Astrocyte of the spinal cord (primary cell): ENCODE measurements around the gene ROCK1.

Experiments
- DNase-seq: peaks from one replicate; pipeline ENCODE4 v3.0.0; 2011; ENCODE audit warnings: low read depth, low spot score
- H3K4me3 ChIP-seq: 2 replicates; pipeline ENCODE4 v1.5.1; 2011; ENCODE audit warnings: low read depth, mild to moderate bottlenecking, low read length, moderate library complexity
- in situ Hi-C: cut with HindIII; loops from 2 replicates; pipeline ENCODE4 v1.10.0; 2017; ENCODE audit warnings: low sequenced_read_pairs
- TF ChIP-seq, protein P1 (sequence below): IDR thresholded peaks from 2 replicates; pipeline ENCODE4 v1.5.1; 2012; ENCODE audit warnings: low read depth, mild to moderate bottlenecking, low read length, inconsistent platforms

Gene ROCK1

DNA sequence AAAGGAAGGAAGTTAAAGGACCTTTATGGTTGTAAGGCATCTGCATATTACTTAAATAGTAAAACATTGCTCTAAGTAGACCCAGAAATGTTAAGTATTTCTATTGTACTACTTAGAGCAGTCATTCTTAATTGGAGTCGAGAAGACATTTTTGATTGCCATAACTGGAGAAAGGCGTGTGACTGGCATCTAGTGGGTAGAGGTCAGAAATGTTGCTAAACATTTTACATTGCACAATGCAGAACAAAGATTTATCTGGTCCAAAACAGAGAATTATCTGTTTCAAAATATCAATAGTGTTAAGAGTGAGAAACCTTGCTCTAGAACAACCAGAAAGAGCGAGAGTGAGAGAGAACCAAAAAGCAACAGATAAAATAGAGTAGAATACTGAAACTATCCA is 23.3 kb upstream of the ROCK1 start:
- no peak for DNase-seq
- in situ Hi-C loops, result no loop called here
- no peak overlapping the region for H3K4me3 ChIP-seq
- TF ChIP-seq, protein P1, sequence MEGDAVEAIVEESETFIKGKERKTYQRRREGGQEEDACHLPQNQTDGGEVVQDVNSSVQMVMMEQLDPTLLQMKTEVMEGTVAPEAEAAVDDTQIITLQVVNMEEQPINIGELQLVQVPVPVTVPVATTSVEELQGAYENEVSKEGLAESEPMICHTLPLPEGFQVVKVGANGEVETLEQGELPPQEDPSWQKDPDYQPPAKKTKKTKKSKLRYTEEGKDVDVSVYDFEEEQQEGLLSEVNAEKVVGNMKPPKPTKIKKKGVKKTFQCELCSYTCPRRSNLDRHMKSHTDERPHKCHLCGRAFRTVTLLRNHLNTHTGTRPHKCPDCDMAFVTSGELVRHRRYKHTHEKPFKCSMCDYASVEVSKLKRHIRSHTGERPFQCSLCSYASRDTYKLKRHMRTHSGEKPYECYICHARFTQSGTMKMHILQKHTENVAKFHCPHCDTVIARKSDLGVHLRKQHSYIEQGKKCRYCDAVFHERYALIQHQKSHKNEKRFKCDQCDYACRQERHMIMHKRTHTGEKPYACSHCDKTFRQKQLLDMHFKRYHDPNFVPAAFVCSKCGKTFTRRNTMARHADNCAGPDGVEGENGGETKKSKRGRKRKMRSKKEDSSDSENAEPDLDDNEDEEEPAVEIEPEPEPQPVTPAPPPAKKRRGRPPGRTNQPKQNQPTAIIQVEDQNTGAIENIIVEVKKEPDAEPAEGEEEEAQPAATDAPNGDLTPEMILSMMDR, result peak; percentile 24

DNA sequence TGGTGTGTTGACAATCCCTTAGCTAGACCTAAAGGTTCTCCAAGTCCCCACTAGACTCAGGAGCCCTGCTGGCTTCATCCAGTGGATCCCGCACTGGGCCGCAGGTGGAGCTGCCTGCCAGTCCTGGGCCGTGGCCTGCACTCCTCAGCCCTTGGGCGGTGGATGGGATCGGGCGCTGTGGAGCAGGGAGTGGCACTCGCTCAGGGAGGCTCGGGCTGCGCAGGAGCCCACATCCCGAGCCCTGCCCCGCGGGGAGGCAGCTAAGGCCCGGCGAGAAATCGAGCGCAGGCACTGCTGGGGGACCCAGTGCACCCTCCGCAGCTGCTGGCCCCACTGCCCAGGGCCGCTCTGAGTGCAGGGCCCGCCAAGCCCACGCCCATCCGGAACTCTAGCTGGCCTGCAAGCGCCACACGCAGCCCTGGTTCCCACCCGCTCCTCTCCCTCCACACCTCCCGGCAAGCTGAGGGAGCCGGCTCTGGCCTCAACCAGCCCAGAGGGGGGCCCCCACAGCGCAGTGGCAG is 20.8 kb upstream of the ROCK1 start:
- TF ChIP-seq, protein P1, result no peak
- H3K4me3 ChIP-seq, result no peak overlapping the region
- no peak for DNase-seq
- in situ Hi-C loops, result no loop called here

DNA sequence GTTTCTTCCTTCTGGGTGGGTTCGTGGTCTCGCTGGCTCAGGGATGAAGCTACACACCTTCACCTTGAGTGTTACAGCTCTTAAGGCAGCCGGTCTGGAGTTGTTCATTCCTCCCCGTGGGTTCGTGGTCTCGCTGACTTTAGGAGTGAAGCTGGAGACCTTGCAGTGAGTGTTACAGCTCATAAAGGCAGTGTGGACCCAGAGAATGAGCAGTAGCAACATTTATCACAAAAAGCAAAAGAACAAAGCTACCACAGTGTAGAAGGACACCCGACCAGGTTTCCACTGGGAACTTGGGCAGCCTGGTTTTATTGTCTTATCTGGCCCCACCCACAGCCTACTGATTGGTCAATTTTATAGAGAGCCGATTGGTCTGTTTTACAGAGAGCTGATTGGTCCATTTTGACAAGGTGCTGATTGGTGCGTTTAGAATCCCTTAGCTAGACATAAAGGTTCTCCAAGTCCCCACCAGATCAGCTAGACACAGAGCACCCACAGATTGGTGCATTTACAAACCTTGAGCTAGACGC is 20.1 kb upstream of the ROCK1 start:
- TF ChIP-seq, protein P1, result no peak
- no peak for DNase-seq
- H3K4me3 ChIP-seq, result no peak overlapping the region
- in situ Hi-C loops, result no loop called here

DNA sequence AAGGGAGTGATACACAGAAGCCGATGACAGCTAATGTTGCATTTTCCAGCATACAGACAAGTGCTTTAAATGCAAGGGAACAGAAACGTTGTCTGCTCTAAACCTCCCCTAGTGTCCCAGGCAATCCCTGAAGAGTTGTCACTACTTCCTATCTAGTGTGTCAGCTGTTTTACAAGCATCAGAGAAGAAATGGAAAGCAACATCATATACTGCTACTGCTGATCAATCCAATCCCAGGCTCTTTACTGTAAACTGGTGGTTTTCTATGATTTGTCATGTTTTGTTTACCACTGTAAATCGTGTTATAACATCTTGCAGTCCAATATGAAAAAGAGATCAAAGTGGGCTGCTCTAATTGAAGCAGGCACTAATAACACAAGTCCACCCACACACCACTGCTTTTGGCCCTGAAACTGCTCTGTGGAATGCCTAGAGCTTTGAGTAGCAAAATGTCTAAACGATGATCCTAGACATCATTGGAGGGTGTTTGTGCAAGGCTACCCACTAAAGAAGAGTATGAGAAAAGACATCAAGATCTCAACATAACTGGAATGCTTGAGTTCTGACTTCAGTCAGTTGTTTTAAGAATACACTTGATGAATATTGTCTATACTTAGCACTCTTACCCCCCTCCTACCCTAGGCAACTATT is 18.1 kb upstream of the ROCK1 start:
- no peak for DNase-seq
- in situ Hi-C loops, result no loop called here

DNA sequence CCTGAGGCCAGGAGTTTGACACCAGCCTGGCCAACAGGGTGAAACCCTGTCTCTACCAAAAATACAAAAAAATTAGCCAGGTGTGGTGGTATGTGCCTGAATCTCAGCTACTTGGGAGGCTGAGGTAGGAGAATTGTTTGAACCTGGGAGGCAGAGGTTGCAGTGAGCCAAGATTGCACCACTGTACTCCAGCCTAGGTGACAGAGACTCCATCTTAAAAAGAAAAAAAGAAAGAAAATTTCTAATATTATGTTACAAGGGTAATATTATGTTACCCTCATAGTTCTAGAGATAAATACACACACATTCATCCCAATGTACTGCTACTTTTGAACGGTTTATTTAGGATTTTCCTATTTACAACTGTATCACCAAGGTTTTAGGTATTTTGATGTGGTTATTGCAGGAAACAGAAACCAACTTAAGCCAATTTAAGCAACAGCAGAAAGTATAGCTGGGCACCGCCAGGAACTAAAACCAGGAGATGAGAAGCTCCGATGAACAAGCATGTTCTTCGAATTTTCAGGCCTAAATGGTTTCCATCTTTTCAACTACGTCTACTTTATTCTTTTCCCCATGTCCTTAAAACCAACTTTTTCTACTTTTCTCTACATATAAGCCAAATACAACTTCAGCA is 11.8 kb upstream of the ROCK1 start:
- no peak overlapping the region for H3K4me3 ChIP-seq
- TF ChIP-seq, protein P1, result no peak
- in situ Hi-C loops, result no loop called here
- no peak for DNase-seq

More for the DNA sequence above, 18.1 kb upstream of the ROCK1 start:
- no peak overlapping the region for H3K4me3 ChIP-seq
- TF ChIP-seq, protein P1, result no peak

DNA sequence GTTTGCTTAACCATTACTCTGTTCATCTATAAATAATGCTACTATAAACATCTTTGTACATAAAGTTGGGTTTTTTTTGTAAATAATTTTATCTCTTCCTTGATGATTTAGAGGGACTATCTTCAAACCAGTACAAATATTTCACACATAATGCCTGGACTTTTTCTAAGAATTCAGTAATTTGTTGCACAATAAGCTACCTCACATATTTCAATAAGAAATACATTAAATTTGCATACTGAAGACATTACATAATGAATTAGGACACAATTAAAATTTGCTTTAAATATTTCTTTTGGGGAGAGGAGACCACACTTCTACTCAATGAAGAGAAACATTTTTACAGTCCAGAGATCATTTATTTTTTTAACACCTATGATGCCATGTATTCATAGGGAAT is 7.2 kb upstream of the ROCK1 start:
- TF ChIP-seq, protein P1, result no peak
- in situ Hi-C loops, result no loop called here
- no peak overlapping the region for H3K4me3 ChIP-seq
- DNase-seq, result no peak
